SK-N-SH (cell line): Measurements from ENCODE around the gene LARGE1. TPM values are rescaled to one million over a fixed set of nuclear protein-coding genes. Genes with fewer than 3 reads are reported as not detected.

Experiments
- CTCF ChIA-PET: fragments of 300-600, 350-600 bp; formaldehyde crosslinking; extraction: SDS; loops from one replicate; lab custom pipeline; 2021; lab: Yijun Ruan, JAX
- POLR2A ChIA-PET: fragments of 350-600 bp; sonication (Branson Sonifier 250); formaldehyde crosslinking; extraction: SDS; loops from one replicate; lab custom pipeline; 2020; ENCODE audit warnings: antibody characterized with exemption, inconsistent platforms; lab: Yijun Ruan, JAX
- DNase-seq: peaks from one replicate; pipeline ENCODE4 v3.0.0; 2012
- H2AFZ ChIP-seq: fragments of 200-600 bp; sonication (generic); 2 replicates; pipeline ENCODE4 v1.8.1; 2016; ENCODE audit warnings: antibody characterized with exemption, mild to moderate bottlenecking, low read depth
- H3F3A ChIP-seq: fragments of 200-600 bp; sonication (generic); replicated peaks from 2 replicates; pipeline ENCODE3; 2016; ENCODE audit warnings: antibody characterized with exemption, mild to moderate bottlenecking; ENCODE audit not compliant: insufficient read depth
- H3K27ac ChIP-seq, 2 experiments: fragments of 200-500 bp in 1 of 2; fragments of 200-600 bp in 1 of 2; sonication (Bioruptor generic) in 1 of 2; sonication (generic), shearing (Covaris generic) in 1 of 2; 2 replicates each; pipeline versions ENCODE4 v1.5.1 to v1.6.1; 2014 to 2016; ENCODE audit warnings: low read depth in 2 of 2, inconsistent platforms in 1 of 2, low read length in 1 of 2, mild to moderate bottlenecking in 1 of 2, mixed read lengths in 1 of 2
- H3K27me3 ChIP-seq: fragments of 200-600 bp; sonication (generic), shearing (Covaris generic); 2 replicates; pipeline ENCODE4 v1.6.1; 2016; ENCODE audit warnings: mixed run types; ENCODE audit not compliant: insufficient read depth
- H3K36me3 ChIP-seq, 2 experiments: fragments of 200-500 bp in 1 of 2; fragments of 200-600 bp in 1 of 2; sonication (Bioruptor generic) in 1 of 2; sonication (generic) in 1 of 2; replicated peaks in 1 of 2; 2 replicates each; pipeline versions ENCODE3 to v1.5.1; 2014 to 2016; ENCODE audit warnings: low read length in 1 of 2, mild to moderate bottlenecking in 1 of 2; ENCODE audit not compliant: insufficient read depth in 2 of 2, control insufficient read depth in 1 of 2
- H3K4me1 ChIP-seq, 2 experiments: fragments of 200-500 bp in 1 of 2; fragments of 200-600 bp in 1 of 2; sonication (Bioruptor generic) in 1 of 2; sonication (generic), shearing (Covaris generic) in 1 of 2; 2 replicates each; pipeline versions ENCODE4 v1.5.1 to v1.6.1; 2014 to 2016; ENCODE audit warnings: low read depth in 1 of 2, low read length in 1 of 2, mixed run types in 1 of 2; ENCODE audit not compliant: insufficient read depth in 2 of 2, control insufficient read depth in 1 of 2
- H3K4me2 ChIP-seq: fragments of 200-600 bp; sonication (generic), shearing (Covaris generic); 2 replicates; pipeline ENCODE4 v1.6.1; 2017; ENCODE audit warnings: mixed run types
- H3K4me3 ChIP-seq, 2 experiments: fragments of 200-500 bp in 1 of 2; fragments of 200-600 bp in 1 of 2; sonication (Bioruptor generic) in 1 of 2; sonication (generic), shearing (Covaris generic) in 1 of 2; 2 replicates each; pipeline versions ENCODE4 v1.5.1 to v1.8.1; 2014 to 2016; ENCODE audit warnings: low read depth in 2 of 2, inconsistent platforms in 1 of 2, low read length in 1 of 2, mild to moderate bottlenecking in 1 of 2, mixed read lengths in 1 of 2, moderate library complexity in 1 of 2
- H3K79me2 ChIP-seq: fragments of 200-600 bp; sonication (generic); 2 replicates; pipeline ENCODE4 v1.8.1; 2017; ENCODE audit warnings: mild to moderate bottlenecking; ENCODE audit not compliant: insufficient read depth
- H3K9ac ChIP-seq: fragments of 200-600 bp; sonication (generic); 2 replicates; pipeline ENCODE4 v1.6.1; 2017; ENCODE audit warnings: mixed run types
- H3K9me2 ChIP-seq: fragments of 200-600 bp; sonication (generic); 2 replicates; pipeline ENCODE4 v1.6.1; 2017; ENCODE audit warnings: mixed run types
- H3K9me3 ChIP-seq: fragments of 200-600 bp; sonication (generic); 2 replicates; pipeline ENCODE4 v1.6.1; 2017; ENCODE audit warnings: mixed run types, mild to moderate bottlenecking, moderate library complexity
- H4K20me1 ChIP-seq: fragments of 200-600 bp; sonication (generic); 2 replicates; pipeline ENCODE4 v1.6.1; 2017; ENCODE audit warnings: mild to moderate bottlenecking, mixed run types; ENCODE audit not compliant: insufficient read depth
- ELF1 ChIP-seq: IDR thresholded peaks from 2 replicates; pipeline ENCODE4 v1.4.0; 2012
- EZH2phosphoT487 ChIP-seq: fragments of 200-600 bp; sonication (generic); IDR thresholded peaks from 2 replicates; pipeline ENCODE4 v1.6.1; 2017; ENCODE audit warnings: low read depth, mixed run types, mild to moderate bottlenecking, antibody characterized with exemption, moderate library complexity, borderline replicate concordance
- GABPA ChIP-seq: IDR thresholded peaks from 2 replicates; pipeline ENCODE4 v1.4.0; 2012; ENCODE audit warnings: low read depth, mild to moderate bottlenecking
- GATA2 ChIP-seq: sonication (generic); formaldehyde crosslinking; IDR thresholded peaks from 2 replicates; pipeline ENCODE4 v1.5.0; 2020; ENCODE audit warnings: mild to moderate bottlenecking, missing genetic modification reagents
- NFIC ChIP-seq: IDR thresholded peaks from 2 replicates; pipeline ENCODE4 v1.4.0; 2012; ENCODE audit warnings: borderline replicate concordance
- NRF1 ChIP-seq: IDR thresholded peaks from 2 replicates; pipeline ENCODE4 v1.6.1; 2012; ENCODE audit warnings: low read depth, mild to moderate bottlenecking, low read length
- POLR2AphosphoS5 ChIP-seq: IDR thresholded peaks from 2 replicates; pipeline ENCODE4 v1.6.1; 2012; ENCODE audit warnings: low read depth, low read length
- RCOR1 ChIP-seq: fragments of 150-350 bp; IDR thresholded peaks from 2 replicates; pipeline ENCODE4 v1.6.1; 2017; ENCODE audit warnings: antibody characterized with exemption, low read length
- RFX5 ChIP-seq: IDR thresholded peaks from 2 replicates; pipeline ENCODE4 v1.6.1; 2012; ENCODE audit warnings: mild to moderate bottlenecking, improper control_type of control experiment, low read length
- RXRA ChIP-seq: IDR thresholded peaks from 2 replicates; pipeline ENCODE4 v1.4.0; 2012; ENCODE audit warnings: low read depth, mild to moderate bottlenecking, borderline replicate concordance
- TAF1 ChIP-seq: IDR thresholded peaks from 2 replicates; pipeline ENCODE4 v1.6.1; 2012; ENCODE audit warnings: low read depth, mild to moderate bottlenecking, low read length, moderate library complexity, borderline replicate concordance
- TCF12 ChIP-seq: IDR thresholded peaks from 2 replicates; pipeline ENCODE4 v1.4.0; 2012
- TEAD4 ChIP-seq: IDR thresholded peaks from 2 replicates; pipeline ENCODE4 v1.4.0; 2012; ENCODE audit warnings: mild to moderate bottlenecking, borderline replicate concordance; ENCODE audit not compliant: insufficient read depth
- YY1 ChIP-seq: IDR thresholded peaks from 2 replicates; pipeline ENCODE4 v1.4.0; 2012; ENCODE audit warnings: low read depth, mild to moderate bottlenecking
- WGBS: methylation state at CpG from one replicate; pipeline ENCODE4 v1.1.6; 2017; ENCODE audit warnings: low lambda C conversion rate; 5-methylcytosine and 5-hydroxymethylcytosine counted together
- polyA plus RNA-seq, 3 experiments: library from polyadenylated mRNA; depleted of rRNA; stranded (reverse); fragments of >200 nt; gene quantifications; 2 replicates each; pipeline ENCODE4 v1.2.3, GENCODE V29; 2012
- TF ChIP-seq, protein P1 (sequence below): IDR thresholded peaks from 2 replicates; pipeline ENCODE4; 2012
- TF ChIP-seq, protein P2 (sequence below): IDR thresholded peaks from 2 replicates; pipeline ENCODE4 v1.4.0; 2012; ENCODE audit warnings: low read depth, borderline replicate concordance

The LARGE1 gene
- polyA plus RNA-seq, 1 of the 3 experiments (the other 2 are of a cell fraction) = 1.1 TPM

DNA sequence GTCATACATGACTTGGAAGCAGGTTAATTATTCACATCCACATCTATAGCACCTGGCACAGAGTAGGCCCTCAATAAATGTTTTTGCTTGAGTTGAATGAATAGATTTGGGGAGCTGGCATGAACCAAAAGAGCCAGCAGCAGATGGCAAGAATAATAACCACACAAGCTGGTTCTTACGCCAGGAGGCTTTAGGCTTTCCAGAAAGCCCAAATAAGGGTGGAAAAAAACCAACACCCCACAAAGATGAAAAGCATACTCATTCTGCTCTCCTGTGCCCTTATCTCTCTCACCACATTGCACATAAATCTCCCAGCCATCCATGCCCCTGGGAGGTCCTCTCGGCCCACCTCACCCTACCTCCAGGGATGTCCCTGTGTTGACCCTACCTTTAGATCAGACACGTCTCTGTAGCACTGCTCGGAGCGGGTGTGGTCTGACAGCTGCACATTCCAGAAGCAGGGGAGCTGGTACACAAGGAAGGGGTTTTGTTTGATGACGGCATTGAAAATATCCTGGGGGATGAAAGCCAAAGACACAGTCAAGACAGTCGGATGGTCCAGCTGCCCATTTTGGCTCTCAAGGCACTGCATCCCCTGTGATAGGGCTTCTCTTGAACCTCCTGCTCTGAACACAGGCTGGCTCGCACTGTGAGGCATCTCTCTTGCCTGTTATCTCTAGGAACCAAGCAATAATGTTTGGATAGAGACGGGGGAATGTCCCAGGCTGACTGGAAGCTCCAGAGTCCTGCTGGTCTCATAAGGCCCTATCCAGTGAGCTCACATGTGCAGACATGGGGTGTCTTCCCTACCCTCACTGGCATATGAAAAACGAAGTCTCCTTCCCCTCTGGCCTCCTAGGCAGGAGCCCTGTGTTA, 538.5 kb downstream of the LARGE1 start:
- Histone ChIP-seq H3K27ac (no peak overlapping the region), H3K4me2 (no peak overlapping the region), H3K27me3 (no peaks in the 10 kb centered on the region), H3K9me3 (peaks cover 10% of the 10 kb centered on the region; the same call in 1 of the 2 replicates), H3K36me3 (no peaks in the 10 kb centered on the region), H3K9ac (no peak overlapping the region), H3F3A (no peaks in the 10 kb centered on the region), H3K4me3 (no peak overlapping the region), H2AFZ (no peak overlapping the region), H3K9me2 (no peaks in the 10 kb centered on the region), H3K4me1 (no peaks in the 10 kb centered on the region)
- no peak for DNase-seq
- ChIA-PET POLR2A (no interaction called here), CTCF (interaction anchor here (1.7 kb wide), 1 partner anchor 38 kb away, joined by 4 read pairs; no protein-coding TSS in a partner anchor)
- 64% methylated on average over 8 of the region's 10 CpGs for WGBS
- TF ChIP-seq GABPA = no peak
- no peak for TF ChIP-seq RCOR1
- no peak for TF ChIP-seq TEAD4
- TF ChIP-seq RFX5 = no peak
- no peak for TF ChIP-seq GATA2 (CRISPR knock-in tag)
- TF ChIP-seq, protein P1, sequence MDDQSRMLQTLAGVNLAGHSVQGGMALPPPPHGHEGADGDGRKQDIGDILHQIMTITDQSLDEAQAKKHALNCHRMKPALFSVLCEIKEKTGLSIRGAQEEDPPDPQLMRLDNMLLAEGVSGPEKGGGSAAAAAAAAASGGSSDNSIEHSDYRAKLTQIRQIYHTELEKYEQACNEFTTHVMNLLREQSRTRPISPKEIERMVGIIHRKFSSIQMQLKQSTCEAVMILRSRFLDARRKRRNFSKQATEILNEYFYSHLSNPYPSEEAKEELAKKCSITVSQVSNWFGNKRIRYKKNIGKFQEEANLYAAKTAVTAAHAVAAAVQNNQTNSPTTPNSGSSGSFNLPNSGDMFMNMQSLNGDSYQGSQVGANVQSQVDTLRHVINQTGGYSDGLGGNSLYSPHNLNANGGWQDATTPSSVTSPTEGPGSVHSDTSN = no peak
- TF ChIP-seq TAF1 = no peak
- TF ChIP-seq ELF1 = no peak
- TF ChIP-seq EZH2phosphoT487 = no peak
- TF ChIP-seq RXRA = no peak
- no peak for TF ChIP-seq POLR2AphosphoS5
- no peak for TF ChIP-seq YY1
- no peak for TF ChIP-seq NRF1
- TF ChIP-seq NFIC = no peak
- TF ChIP-seq, protein P2, sequence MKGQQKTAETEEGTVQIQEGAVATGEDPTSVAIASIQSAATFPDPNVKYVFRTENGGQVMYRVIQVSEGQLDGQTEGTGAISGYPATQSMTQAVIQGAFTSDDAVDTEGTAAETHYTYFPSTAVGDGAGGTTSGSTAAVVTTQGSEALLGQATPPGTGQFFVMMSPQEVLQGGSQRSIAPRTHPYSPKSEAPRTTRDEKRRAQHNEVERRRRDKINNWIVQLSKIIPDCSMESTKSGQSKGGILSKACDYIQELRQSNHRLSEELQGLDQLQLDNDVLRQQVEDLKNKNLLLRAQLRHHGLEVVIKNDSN = no peak
- TF ChIP-seq TCF12 = no peak
- TF ChIP-seq, all 33 proteins: peak for 0
- Histone ChIP-seq H4K20me1 (no peaks in the 10 kb centered on the region), H3K79me2 (no peaks in the 10 kb centered on the region)
